Activated CD4-positive, alpha-beta T cell treated with anti-CD3 and anti-CD28 coated beads, Interleukin-2, Interleukin-4, amounts not matched to agents 100 ng/mL and 50 ng/mL, durations not matched to agents 16 hours and 8 hours (primary cell): ENCODE measurements around the gene ICA1.
A peak's percentile ranks its signal among the peaks of the same experiment; 100 is the strongest.

ENCODE experiments used
- DNase-seq: peaks from one replicate; pipeline ENCODE4 v3.0.0-alpha.2; 2020; ENCODE audit warnings: low spot score

The ICA1 gene

GRCh38 chr7:8228068-8228467 lies 33.9 kb downstream of the ICA1 start:
- no peak for DNase-seq

- DNase-seq, result no peak
Observed at GRCh38 chr7:8227261-8227660, 34.7 kb downstream of the ICA1 start.

GRCh38 chr7:8226501-8226900 lies 35.5 kb downstream of the ICA1 start:
- DNase-seq, result no peak

- no peak for DNase-seq
Observed at GRCh38 chr7:8221567-8221966, 40.4 kb downstream of the ICA1 start.

- DNase-seq, result no peak
Observed at GRCh38 chr7:8221101-8221495, 40.9 kb downstream of the ICA1 start.

GRCh38 chr7:8220376-8221100 lies 41.4 kb downstream of the ICA1 start:
- DNase-seq, result no peak

- DNase-seq, result peak; percentile 75
Observed at GRCh38 chr7:8217200-8218068, 44.5 kb downstream of the ICA1 start.

GRCh38 chr7:8216334-8216690 lies 45.7 kb downstream of the ICA1 start:
- no peak for DNase-seq

- DNase-seq, result no peak
Observed at GRCh38 chr7:8215648-8216333, 46.2 kb downstream of the ICA1 start.

GRCh38 chr7:8214244-8214824 lies 47.6 kb downstream of the ICA1 start:
- no peak for DNase-seq

- no peak for DNase-seq
Observed at GRCh38 chr7:8213381-8213780, 48.6 kb downstream of the ICA1 start.

- DNase-seq, result no peak
Observed at GRCh38 chr7:8212638-8213037, 49.3 kb downstream of the ICA1 start.

- DNase-seq, result no peak
Observed at GRCh38 chr7:8211725-8212096, 50.3 kb downstream of the ICA1 start.

GRCh38 chr7:8210845-8211724 lies 50.9 kb downstream of the ICA1 start:
- no peak for DNase-seq

- no peak for DNase-seq
Observed at GRCh38 chr7:8209353-8209752, 52.6 kb downstream of the ICA1 start.

- DNase-seq, result no peak
Observed at GRCh38 chr7:8208816-8209215, 53.2 kb downstream of the ICA1 start.

- DNase-seq, result no peak
Observed at GRCh38 chr7:8206956-8207355, 55.0 kb downstream of the ICA1 start.

GRCh38 chr7:8205537-8205936 lies 56.4 kb downstream of the ICA1 start:
- DNase-seq, result no peak

- DNase-seq, result no peak
Observed at GRCh38 chr7:8205031-8205387, 57.0 kb downstream of the ICA1 start.

- DNase-seq, result no peak
Observed at GRCh38 chr7:8204339-8205030, 57.5 kb downstream of the ICA1 start.

GRCh38 chr7:8201846-8202441 lies 60.0 kb downstream of the ICA1 start:
- DNase-seq, result no peak
